ENCODE data around the gene DLGAP4. TPM values are rescaled to one million over a fixed set of nuclear protein-coding genes. Genes with fewer than 3 reads are reported as not detected.

Gene DLGAP4
- total and polyA plus RNA-seq, 2 of the 13 experiments (the other 11 are each of a cell fraction or from before 2014, with no cell fraction given), result 15.2 to 26.7 TPM

GRCh38 chr20:36573103-36573797, 267.1 kb downstream of the DLGAP4 start, which contains the start of gene TGIF2 (continued):
- TF ChIP-seq, protein P1, sequence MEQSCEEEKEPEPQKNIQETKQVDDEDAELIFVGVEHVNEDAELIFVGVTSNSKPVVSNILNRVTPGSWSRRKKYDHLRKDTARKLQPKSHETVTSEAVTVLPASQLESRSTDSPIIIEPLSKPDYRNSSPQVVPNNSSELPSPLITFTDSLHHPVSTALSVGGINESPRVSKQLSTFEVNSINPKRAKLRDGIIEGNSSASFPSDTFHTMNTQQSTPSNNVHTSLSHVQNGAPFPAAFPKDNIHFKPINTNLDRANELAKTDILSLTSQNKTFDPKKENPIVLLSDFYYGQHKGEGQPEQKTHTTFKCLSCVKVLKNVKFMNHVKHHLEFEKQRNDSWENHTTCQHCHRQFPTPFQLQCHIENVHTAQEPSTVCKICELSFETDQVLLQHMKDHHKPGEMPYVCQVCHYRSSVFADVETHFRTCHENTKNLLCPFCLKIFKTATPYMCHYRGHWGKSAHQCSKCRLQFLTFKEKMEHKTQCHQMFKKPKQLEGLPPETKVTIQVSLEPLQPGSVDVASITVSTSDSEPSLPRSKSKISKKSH (CRISPR knock-in tag; IDR thresholded peaks at IDR 0.05; ENCODE audit: borderline replicate concordance), result peak; percentile 94
- TF ChIP-seq ZMYM3 (CRISPR knock-in tag; IDR thresholded peaks at IDR 0.05) (peak; percentile 76; the same call in 1 of the 2 replicates), MXD4 (CRISPR knock-in tag; IDR thresholded peaks at IDR 0.05) (peak; percentile 65; the same call in 1 of the 2 replicates), ATF6 (CRISPR knock-in tag; conservative IDR thresholded peaks at IDR 0.05) (0 out of 2 replicates have a peak, but pooled peaks have one; percentile 37), ZNF136 (CRISPR knock-in tag; IDR thresholded peaks at IDR 0.05; ENCODE audit: low read depth) (peak; percentile 100), MLX (CRISPR knock-in tag; IDR thresholded peaks at IDR 0.05) (peak; percentile 60; the same call in 1 of the 2 replicates), REXO4 (CRISPR knock-in tag; IDR thresholded peaks at IDR 0.05; ENCODE audit: borderline replicate concordance) (no peak), ZSCAN29 (CRISPR knock-in tag; conservative IDR thresholded peaks at IDR 0.05) (no peak), MTA1 (CRISPR knock-in tag; IDR thresholded peaks at IDR 0.05; ENCODE audit: borderline replicate concordance) (peak; percentile 69; the same call in 1 of the 2 replicates), THAP11 (CRISPR knock-in tag; IDR thresholded peaks at IDR 0.05) (peak; percentile 83)
- TF ChIP-seq, protein P2, sequence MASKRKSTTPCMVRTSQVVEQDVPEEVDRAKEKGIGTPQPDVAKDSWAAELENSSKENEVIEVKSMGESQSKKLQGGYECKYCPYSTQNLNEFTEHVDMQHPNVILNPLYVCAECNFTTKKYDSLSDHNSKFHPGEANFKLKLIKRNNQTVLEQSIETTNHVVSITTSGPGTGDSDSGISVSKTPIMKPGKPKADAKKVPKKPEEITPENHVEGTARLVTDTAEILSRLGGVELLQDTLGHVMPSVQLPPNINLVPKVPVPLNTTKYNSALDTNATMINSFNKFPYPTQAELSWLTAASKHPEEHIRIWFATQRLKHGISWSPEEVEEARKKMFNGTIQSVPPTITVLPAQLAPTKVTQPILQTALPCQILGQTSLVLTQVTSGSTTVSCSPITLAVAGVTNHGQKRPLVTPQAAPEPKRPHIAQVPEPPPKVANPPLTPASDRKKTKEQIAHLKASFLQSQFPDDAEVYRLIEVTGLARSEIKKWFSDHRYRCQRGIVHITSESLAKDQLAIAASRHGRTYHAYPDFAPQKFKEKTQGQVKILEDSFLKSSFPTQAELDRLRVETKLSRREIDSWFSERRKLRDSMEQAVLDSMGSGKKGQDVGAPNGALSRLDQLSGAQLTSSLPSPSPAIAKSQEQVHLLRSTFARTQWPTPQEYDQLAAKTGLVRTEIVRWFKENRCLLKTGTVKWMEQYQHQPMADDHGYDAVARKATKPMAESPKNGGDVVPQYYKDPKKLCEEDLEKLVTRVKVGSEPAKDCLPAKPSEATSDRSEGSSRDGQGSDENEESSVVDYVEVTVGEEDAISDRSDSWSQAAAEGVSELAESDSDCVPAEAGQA (IDR thresholded peaks at IDR 0.05; ENCODE audit: low read depth), result peak; percentile 64; the same call in 1 of the 2 replicates
- TF ChIP-seq, protein P2 (CRISPR knock-in tag; IDR thresholded peaks at IDR 0.05; ENCODE audit: borderline replicate concordance), result no peak; the same call in 1 of the 2 replicates
- TF ChIP-seq, protein P3, sequence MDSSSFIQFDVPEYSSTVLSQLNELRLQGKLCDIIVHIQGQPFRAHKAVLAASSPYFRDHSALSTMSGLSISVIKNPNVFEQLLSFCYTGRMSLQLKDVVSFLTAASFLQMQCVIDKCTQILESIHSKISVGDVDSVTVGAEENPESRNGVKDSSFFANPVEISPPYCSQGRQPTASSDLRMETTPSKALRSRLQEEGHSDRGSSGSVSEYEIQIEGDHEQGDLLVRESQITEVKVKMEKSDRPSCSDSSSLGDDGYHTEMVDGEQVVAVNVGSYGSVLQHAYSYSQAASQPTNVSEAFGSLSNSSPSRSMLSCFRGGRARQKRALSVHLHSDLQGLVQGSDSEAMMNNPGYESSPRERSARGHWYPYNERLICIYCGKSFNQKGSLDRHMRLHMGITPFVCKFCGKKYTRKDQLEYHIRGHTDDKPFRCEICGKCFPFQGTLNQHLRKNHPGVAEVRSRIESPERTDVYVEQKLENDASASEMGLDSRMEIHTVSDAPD (CRISPR knock-in tag; IDR thresholded peaks at IDR 0.05), result no peak

Data from HepG2 (cell line).